ENCODE results near the gene TRUB1.

DNA sequence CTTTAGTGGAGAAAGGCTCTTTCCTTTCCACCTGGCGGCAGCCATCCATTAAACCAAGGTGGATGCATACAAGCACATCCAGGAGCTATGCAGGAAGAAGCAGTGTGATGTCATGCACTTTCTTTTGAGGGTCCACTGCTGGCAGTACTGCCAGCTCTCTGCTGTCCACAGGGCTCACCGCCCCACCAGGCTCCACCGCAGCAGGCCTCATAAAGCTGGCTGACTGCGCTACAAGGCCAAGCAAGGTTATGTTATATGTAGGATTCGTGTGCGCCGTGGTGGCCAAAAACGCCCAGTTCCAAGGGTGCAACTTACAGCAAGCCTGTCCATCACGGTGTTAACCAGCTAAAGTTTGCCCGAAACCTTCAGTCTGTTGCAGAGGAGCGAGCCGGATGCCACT, 37.3 kb upstream of the TRUB1 start:
- TF ChIP-seq, protein P1, sequence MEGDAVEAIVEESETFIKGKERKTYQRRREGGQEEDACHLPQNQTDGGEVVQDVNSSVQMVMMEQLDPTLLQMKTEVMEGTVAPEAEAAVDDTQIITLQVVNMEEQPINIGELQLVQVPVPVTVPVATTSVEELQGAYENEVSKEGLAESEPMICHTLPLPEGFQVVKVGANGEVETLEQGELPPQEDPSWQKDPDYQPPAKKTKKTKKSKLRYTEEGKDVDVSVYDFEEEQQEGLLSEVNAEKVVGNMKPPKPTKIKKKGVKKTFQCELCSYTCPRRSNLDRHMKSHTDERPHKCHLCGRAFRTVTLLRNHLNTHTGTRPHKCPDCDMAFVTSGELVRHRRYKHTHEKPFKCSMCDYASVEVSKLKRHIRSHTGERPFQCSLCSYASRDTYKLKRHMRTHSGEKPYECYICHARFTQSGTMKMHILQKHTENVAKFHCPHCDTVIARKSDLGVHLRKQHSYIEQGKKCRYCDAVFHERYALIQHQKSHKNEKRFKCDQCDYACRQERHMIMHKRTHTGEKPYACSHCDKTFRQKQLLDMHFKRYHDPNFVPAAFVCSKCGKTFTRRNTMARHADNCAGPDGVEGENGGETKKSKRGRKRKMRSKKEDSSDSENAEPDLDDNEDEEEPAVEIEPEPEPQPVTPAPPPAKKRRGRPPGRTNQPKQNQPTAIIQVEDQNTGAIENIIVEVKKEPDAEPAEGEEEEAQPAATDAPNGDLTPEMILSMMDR (conservative IDR thresholded peaks at IDR 0.05; ENCODE audit: low read depth, low read length), result no peak
- no peak for TF ChIP-seq EZH2 (IDR thresholded peaks at IDR 0.05; ENCODE audit: borderline replicate concordance, low read depth, low read length, poor library complexity, severe bottlenecking)

Data from A673 (cell line).